A549 (cell line): ENCODE data around the gene RCAN3. TPM values are rescaled to one million over a fixed set of nuclear protein-coding genes. Genes with fewer than 3 reads are reported as not detected.

Experiments used
- ATAC-seq, 2 experiments: fragments of 200-7000 bp in 1 of 2; fragments of >200 bp in 1 of 2; cut with Nextera tagmentation in 1 of 2; cut with Tn5 transposase in 1 of 2; 3 replicates each; pipeline versions ENCODE4 v1.8.0 to v1.9.1; 2018 to 2020; ENCODE audit warnings: mild to moderate bottlenecking in 1 of 2, moderate library complexity in 1 of 2
- CTCF ChIA-PET: fragments of 300-600 bp; sonication (Branson Sonifier 250); formaldehyde crosslinking; extraction: SDS; loops from one replicate; lab custom pipeline; 2021; ENCODE audit warnings: antibody characterized with exemption, inconsistent platforms; lab: Yijun Ruan, JAX
- POLR2A ChIA-PET: fragments of 350-600 bp; formaldehyde crosslinking; extraction: SDS; loops from one replicate; lab custom pipeline; 2021; ENCODE audit warnings: antibody characterized with exemption, inconsistent platforms; lab: Yijun Ruan, JAX
- DNase-seq, 2 experiments: peaks; one replicate each; pipeline versions ENCODE4 v3.0.0 to v3.0.0-alpha.2; 2011 to 2016; ENCODE audit warnings: low read depth in 1 of 2, low spot score in 1 of 2
- FAIRE-seq: peaks from 2 replicates; lab custom pipeline; 2011; peaks lifted over from hg19 to GRCh38; lab: Jason Lieb, UNC
- H3K27ac ChIP-seq, 2 experiments: fragments of >200 bp; sonication (Bioruptor Twin); formaldehyde crosslinking; 3 replicates each; pipeline ENCODE4 v1.5.1; 2016 to 2017
- H3K4me1 ChIP-seq: fragments of >200 bp; sonication (Bioruptor Twin); formaldehyde crosslinking; 3 replicates; pipeline ENCODE4 v1.6.1; 2016
- H3K4me2 ChIP-seq: fragments of >200 bp; sonication (Bioruptor Twin); formaldehyde crosslinking; 3 replicates; pipeline ENCODE4 v1.6.1; 2016
- H3K4me3 ChIP-seq: fragments of >200 bp; sonication (Bioruptor Twin); formaldehyde crosslinking; 3 replicates; pipeline ENCODE4 v1.5.1; 2016
- H3K9me3 ChIP-seq: fragments of >200 bp; sonication (Bioruptor Twin); formaldehyde crosslinking; 3 replicates; pipeline ENCODE4 v1.6.1; 2016
- BHLHE40 ChIP-seq: IDR thresholded peaks from 2 replicates; pipeline ENCODE4 v1.6.1; 2012; ENCODE audit warnings: low read depth, low read length, inconsistent platforms
- CEBPB ChIP-seq, 2 experiments: fragments of >200 bp in 1 of 2; sonication (Bioruptor Twin) in 1 of 2; formaldehyde crosslinking in 1 of 2; IDR thresholded peaks; 2 replicates each; pipeline ENCODE4 v1.6.1; 2012 to 2016
- CHD2 ChIP-seq: fragments of 150-350 bp; IDR thresholded peaks from 2 replicates; pipeline ENCODE4 v1.6.1; 2014; ENCODE audit warnings: low read length; ENCODE audit not compliant: partially characterized antibody
- CHD4 ChIP-seq: fragments of 200-600 bp; sonication (generic); IDR thresholded peaks from 2 replicates; pipeline ENCODE4 v1.6.1; 2016; ENCODE audit warnings: antibody characterized with exemption, mild to moderate bottlenecking, borderline replicate concordance
- EHF ChIP-seq: fragments of 250-450 bp; sonication (Bioruptor Pico); IDR thresholded peaks from 2 replicates; pipeline ENCODE4 v1.5.0; 2020; ENCODE audit warnings: mild to moderate bottlenecking
- EP300 ChIP-seq, 2 experiments: fragments of >200 bp; sonication (Bioruptor Twin); formaldehyde crosslinking; IDR thresholded peaks; 2 replicates in 1 of 2; 3 replicates in 1 of 2; pipeline ENCODE4 v1.6.1; 2016 to 2017
- FOSL2 ChIP-seq, 2 experiments: fragments of 450-650 bp in 1 of 2; fragments of >200 bp in 1 of 2; sonication (Bioruptor Twin) in 1 of 2; formaldehyde crosslinking; IDR thresholded peaks; 2 replicates each; pipeline versions ENCODE4 v1.5.0 to v1.6.1; 2016 to 2020; ENCODE audit warnings: mild to moderate bottlenecking in 1 of 2, moderate library complexity in 1 of 2
- GATA3 ChIP-seq: IDR thresholded peaks from 2 replicates; pipeline ENCODE4 v1.6.1; 2012; ENCODE audit warnings: borderline replicate concordance
- HEYL ChIP-seq: fragments of 250-450 bp; sonication (Bioruptor Pico); IDR thresholded peaks from 2 replicates; pipeline ENCODE4 v1.8.0; 2021; ENCODE audit warnings: mild to moderate bottlenecking, moderate library complexity
- HOXA7 ChIP-seq: fragments of 250-450 bp; sonication (Bioruptor Pico); IDR thresholded peaks from 2 replicates; pipeline ENCODE4 v1.5.0; 2020; ENCODE audit warnings: mild to moderate bottlenecking, moderate library complexity
- JUN ChIP-seq, 2 experiments: fragments of >200 bp; sonication (Bioruptor Twin); formaldehyde crosslinking; IDR thresholded peaks; 2 replicates in 1 of 2; 3 replicates in 1 of 2; pipeline ENCODE4 v1.6.1; 2016 to 2017
- KDM5A ChIP-seq: fragments of 200-600 bp; sonication (generic); IDR thresholded peaks from 2 replicates; pipeline ENCODE4 v1.6.1; 2016; ENCODE audit warnings: antibody characterized with exemption, mild to moderate bottlenecking
- MAZ ChIP-seq: fragments of 150-350 bp; IDR thresholded peaks from 2 replicates; pipeline ENCODE4 v1.6.1; 2014; ENCODE audit warnings: antibody characterized with exemption, low read depth, low read length, borderline replicate concordance
- NPAS2 ChIP-seq: fragments of 250-450 bp; sonication (Bioruptor Pico); IDR thresholded peaks from 2 replicates; pipeline ENCODE4 v1.8.0; 2022; ENCODE audit warnings: mild to moderate bottlenecking, moderate library complexity, borderline replicate concordance
- NR3C1 ChIP-seq: fragments of >200 bp; sonication (Bioruptor Twin); formaldehyde crosslinking; IDR thresholded peaks from 3 replicates; pipeline ENCODE4 v1.6.1; 2017
- RAD21 ChIP-seq, 2 experiments: fragments of >200 bp in 1 of 2; sonication (Bioruptor Twin) in 1 of 2; formaldehyde crosslinking in 1 of 2; IDR thresholded peaks in 1 of 2; conservative IDR thresholded peaks in 1 of 2; 2 replicates in 1 of 2; 3 replicates in 1 of 2; pipeline ENCODE4 v1.6.1; 2012 to 2018; ENCODE audit warnings: inconsistent platforms in 1 of 2
- RCOR1 ChIP-seq: fragments of 150-350 bp; IDR thresholded peaks from 2 replicates; pipeline ENCODE4 v1.6.1; 2014; ENCODE audit warnings: antibody characterized with exemption, low read length, low read depth
- TP53 ChIP-seq: fragments of 250-450 bp; sonication (Bioruptor Pico); IDR thresholded peaks from 2 replicates; pipeline ENCODE4 v1.5.0; 2021; ENCODE audit warnings: mild to moderate bottlenecking, moderate library complexity
- ZFP36 ChIP-seq: fragments of 450-650 bp; IDR thresholded peaks from 2 replicates; pipeline ENCODE4 v1.6.1; 2014; ENCODE audit warnings: borderline replicate concordance; ENCODE audit not compliant: partially characterized antibody
- ZNF302 ChIP-seq: fragments of 250-450 bp; sonication (Bioruptor Pico); IDR thresholded peaks from 2 replicates; pipeline ENCODE4 v1.9.0; 2021; ENCODE audit warnings: inconsistent platforms, mild to moderate bottlenecking, moderate library complexity
- WGBS: methylation state at CpG from one replicate; pipeline ENCODE4 v1.1.6; 2017; ENCODE audit errors: missing lambda C conversion rate; 5-methylcytosine and 5-hydroxymethylcytosine counted together
- polyA plus RNA-seq, 4 experiments: library from polyadenylated mRNA; depleted of rRNA in 3 of 4; stranded (reverse); fragments of >200 nt; fragmentation: RNase III in 1 of 4; extraction: RNeasy Plus Mini Kit Qiagen cat#74134 plus additional on column Dnase treatment in 1 of 4; gene quantifications; 2 replicates in 3 of 4; 3 replicates in 1 of 4; pipeline ENCODE4 v1.2.3, GENCODE V29; 2011 to 2017
- TF ChIP-seq, protein P1 (sequence below): IDR thresholded peaks from 2 replicates; pipeline ENCODE4 v1.6.1; 2012
- TF ChIP-seq, protein P2 (sequence below): fragments of 450-650 bp; IDR thresholded peaks from 2 replicates; pipeline ENCODE4 v1.6.1; 2014; ENCODE audit warnings: antibody characterized with exemption
- TF ChIP-seq, protein P3 (sequence below): fragments of 150-350 bp; IDR thresholded peaks from 2 replicates; pipeline ENCODE4 v1.6.1; 2014; ENCODE audit warnings: low read depth, mild to moderate bottlenecking, low read length
- TF ChIP-seq, protein P4 (sequence below): fragments of 200-600 bp; sonication (generic); IDR thresholded peaks from 2 replicates; pipeline ENCODE4 v1.6.1; 2016; ENCODE audit warnings: antibody characterized with exemption, mild to moderate bottlenecking, moderate library complexity

RCAN3 gene
- polyA plus RNA-seq, 2 of the 4 experiments (the other 2 are of a cell fraction): 7.4 to 14.6 TPM

- Histone ChIP-seq H3K27ac (peak overlapping the region; percentile 86 to 92), H3K4me2 (peak overlapping the region; percentile 73)
- FAIRE-seq (no peak), DNase-seq (no peak)
- 98% methylated on average over 4 of the region's 7 CpGs for WGBS
- no peak for TF ChIP-seq EHF (CRISPR knock-in tag)
- TF ChIP-seq, protein P1, sequence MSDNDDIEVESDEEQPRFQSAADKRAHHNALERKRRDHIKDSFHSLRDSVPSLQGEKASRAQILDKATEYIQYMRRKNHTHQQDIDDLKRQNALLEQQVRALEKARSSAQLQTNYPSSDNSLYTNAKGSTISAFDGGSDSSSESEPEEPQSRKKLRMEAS: no peak
- TF ChIP-seq, protein P2, sequence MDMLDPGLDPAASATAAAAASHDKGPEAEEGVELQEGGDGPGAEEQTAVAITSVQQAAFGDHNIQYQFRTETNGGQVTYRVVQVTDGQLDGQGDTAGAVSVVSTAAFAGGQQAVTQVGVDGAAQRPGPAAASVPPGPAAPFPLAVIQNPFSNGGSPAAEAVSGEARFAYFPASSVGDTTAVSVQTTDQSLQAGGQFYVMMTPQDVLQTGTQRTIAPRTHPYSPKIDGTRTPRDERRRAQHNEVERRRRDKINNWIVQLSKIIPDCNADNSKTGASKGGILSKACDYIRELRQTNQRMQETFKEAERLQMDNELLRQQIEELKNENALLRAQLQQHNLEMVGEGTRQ: no peak
- TF ChIP-seq NR3C1: no peak
- TF ChIP-seq ZFP36: no peak
- no peak for TF ChIP-seq FOSL2 (IDR thresholded peaks at IDR 0.05)
- no peak for TF ChIP-seq FOSL2 (CRISPR knock-in tag; IDR thresholded peaks at IDR 0.05)
- TF ChIP-seq EP300 (IDR thresholded peaks at IDR 0.05): no peak
- no peak for TF ChIP-seq HEYL (CRISPR knock-in tag)
- TF ChIP-seq KDM5A: no peak
- no peak for TF ChIP-seq MAZ
- TF ChIP-seq ZNF302 (CRISPR knock-in tag): no peak
- no peak for TF ChIP-seq RCOR1
- TF ChIP-seq, protein P3, sequence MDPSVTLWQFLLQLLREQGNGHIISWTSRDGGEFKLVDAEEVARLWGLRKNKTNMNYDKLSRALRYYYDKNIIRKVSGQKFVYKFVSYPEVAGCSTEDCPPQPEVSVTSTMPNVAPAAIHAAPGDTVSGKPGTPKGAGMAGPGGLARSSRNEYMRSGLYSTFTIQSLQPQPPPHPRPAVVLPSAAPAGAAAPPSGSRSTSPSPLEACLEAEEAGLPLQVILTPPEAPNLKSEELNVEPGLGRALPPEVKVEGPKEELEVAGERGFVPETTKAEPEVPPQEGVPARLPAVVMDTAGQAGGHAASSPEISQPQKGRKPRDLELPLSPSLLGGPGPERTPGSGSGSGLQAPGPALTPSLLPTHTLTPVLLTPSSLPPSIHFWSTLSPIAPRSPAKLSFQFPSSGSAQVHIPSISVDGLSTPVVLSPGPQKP: no peak
- TF ChIP-seq CHD4: no peak
- TF ChIP-seq JUN (IDR thresholded peaks at IDR 0.05): no peak
- TF ChIP-seq NPAS2 (CRISPR knock-in tag): no peak
- no peak for TF ChIP-seq HOXA7 (CRISPR knock-in tag)
- TF ChIP-seq, protein P4, sequence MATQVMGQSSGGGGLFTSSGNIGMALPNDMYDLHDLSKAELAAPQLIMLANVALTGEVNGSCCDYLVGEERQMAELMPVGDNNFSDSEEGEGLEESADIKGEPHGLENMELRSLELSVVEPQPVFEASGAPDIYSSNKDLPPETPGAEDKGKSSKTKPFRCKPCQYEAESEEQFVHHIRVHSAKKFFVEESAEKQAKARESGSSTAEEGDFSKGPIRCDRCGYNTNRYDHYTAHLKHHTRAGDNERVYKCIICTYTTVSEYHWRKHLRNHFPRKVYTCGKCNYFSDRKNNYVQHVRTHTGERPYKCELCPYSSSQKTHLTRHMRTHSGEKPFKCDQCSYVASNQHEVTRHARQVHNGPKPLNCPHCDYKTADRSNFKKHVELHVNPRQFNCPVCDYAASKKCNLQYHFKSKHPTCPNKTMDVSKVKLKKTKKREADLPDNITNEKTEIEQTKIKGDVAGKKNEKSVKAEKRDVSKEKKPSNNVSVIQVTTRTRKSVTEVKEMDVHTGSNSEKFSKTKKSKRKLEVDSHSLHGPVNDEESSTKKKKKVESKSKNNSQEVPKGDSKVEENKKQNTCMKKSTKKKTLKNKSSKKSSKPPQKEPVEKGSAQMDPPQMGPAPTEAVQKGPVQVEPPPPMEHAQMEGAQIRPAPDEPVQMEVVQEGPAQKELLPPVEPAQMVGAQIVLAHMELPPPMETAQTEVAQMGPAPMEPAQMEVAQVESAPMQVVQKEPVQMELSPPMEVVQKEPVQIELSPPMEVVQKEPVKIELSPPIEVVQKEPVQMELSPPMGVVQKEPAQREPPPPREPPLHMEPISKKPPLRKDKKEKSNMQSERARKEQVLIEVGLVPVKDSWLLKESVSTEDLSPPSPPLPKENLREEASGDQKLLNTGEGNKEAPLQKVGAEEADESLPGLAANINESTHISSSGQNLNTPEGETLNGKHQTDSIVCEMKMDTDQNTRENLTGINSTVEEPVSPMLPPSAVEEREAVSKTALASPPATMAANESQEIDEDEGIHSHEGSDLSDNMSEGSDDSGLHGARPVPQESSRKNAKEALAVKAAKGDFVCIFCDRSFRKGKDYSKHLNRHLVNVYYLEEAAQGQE: no peak
- TF ChIP-seq CEBPB (IDR thresholded peaks at IDR 0.05): no peak
- TF ChIP-seq, all 56 proteins: peak for 0
- Histone ChIP-seq H3K4me3 (no peak overlapping the region), H3K9me3 (no peaks in the 10 kb centered on the region), H3K4me1 (peaks cover 46% of the 10 kb centered on the region)
- POLR2A ChIA-PET: no interaction called here
- no peak for ATAC-seq
- CTCF ChIA-PET: interaction anchor here (1.1 to 2.6 kb wide), 4 partner anchors 10 to 37 kb away, joined by 3 to 8 read pairs (median 4); no protein-coding TSS in a partner anchor
Observed at GRCh38 chr1:24558455-24558854, 55.8 kb downstream of the RCAN3 start.

GRCh38 chr1:24558902-24559791 lies 56.5 kb downstream of the RCAN3 start:
- H3K4me3 ChIP-seq: no peak overlapping the region; the same call in 2 of the 3 replicates
- POLR2A ChIA-PET: interaction anchor here (0.6 kb wide), 1 partner anchor 18 kb away, joined by 3 read pairs; no protein-coding TSS in a partner anchor
- DNase-seq (peak; percentile 55 to 83), ATAC-seq (peak; percentile 91 to 92), FAIRE-seq (no peak)
- H3K4me1 ChIP-seq: peaks cover 49% of the 10 kb centered on the region
- H3K27ac ChIP-seq: peak overlapping the region; percentile 86 to 92
- WGBS: 18% methylated on average over 12 of the region's 12 CpGs
- H3K9me3 ChIP-seq: no peaks in the 10 kb centered on the region
- CTCF ChIA-PET: interaction anchor here (1.4 to 2.6 kb wide), 3 partner anchors 11 to 37 kb away, joined by 3 to 8 read pairs (median 4); no protein-coding TSS in a partner anchor
- peak overlapping the region; percentile 73 for H3K4me2 ChIP-seq
- TF ChIP-seq, protein P2: no peak
- TF ChIP-seq RCOR1 (no peak), HOXA7 (CRISPR knock-in tag) (no peak), RAD21 (conservative IDR thresholded peaks at IDR 0.05 in 1 of 2, IDR thresholded peaks at IDR 0.05 in 1 of 2) (0 out of 5 replicates have a peak, but pooled peaks of 1 of the 2 experiments have one; percentile 13), CHD2 (no peak), NR3C1 (no peak), BHLHE40 (no peak), GATA3 (peak; percentile 90), JUN (IDR thresholded peaks at IDR 0.05) (peak in 1 of 2 experiments; percentile 22; a peak in 1 of 5 replicates), TP53 (CRISPR knock-in tag) (no peak)
- TF ChIP-seq, protein P3: no peak
